K562 (cell line): ENCODE results near the gene TMEM135. TPM values are rescaled to one million over a fixed set of nuclear protein-coding genes. Genes with fewer than 3 reads are reported as not detected.

Experiments
- ATAC-seq: fragments of 200-7000 bp; cut with Tn5 transposase; 3 replicates; pipeline ENCODE4 v1.9.1; 2020; ENCODE audit warnings: moderate library complexity
- BruUV-seq: library from RNA; stranded (reverse); fragments of 400-500 nt; replicated peaks from 2 replicates; lab custom pipeline; 2021; lab: Mats Ljungman, UMichigan
- CTCF ChIA-PET: fragments of 300-600 bp; formaldehyde crosslinking; extraction: SDS; loops from one replicate; lab custom pipeline; 2021; ENCODE audit warnings: low intra/inter-chr PET ratio; lab: Yijun Ruan, JAX
- POLR2A ChIA-PET: fragments of 300-600, 350-650 bp; sonication (Branson Sonifier 250); formaldehyde crosslinking; extraction: SDS; loops from one replicate; lab custom pipeline; 2021; ENCODE audit warnings: antibody characterized with exemption, inconsistent platforms; lab: Yijun Ruan, JAX
- DNase-seq, 4 experiments: peaks; one replicate each; pipeline versions ENCODE4 v3.0.0 to v3.0.0-alpha.2; 2011 to 2018; ENCODE audit warnings: low spot score in 3 of 4, mixed read lengths in 3 of 4; ENCODE audit errors: extremely low read depth in 1 of 4
- FAIRE-seq: peaks from 2 replicates; lab custom pipeline; 2011; peaks lifted over from hg19 to GRCh38; lab: Jason Lieb, UNC
- H2AFZ ChIP-seq: 2 replicates; pipeline ENCODE4 v1.6.0; 2011; ENCODE audit warnings: low read depth, low read length, control low read depth, inconsistent platforms
- H3K27ac ChIP-seq: fragments of 200-600 bp; 3 replicates; pipeline ENCODE4 v1.8.0; 2011; ENCODE audit warnings: low read depth, mild to moderate bottlenecking, control low read depth, inconsistent platforms, low read length, moderate library complexity, mixed read lengths; ENCODE audit errors: extremely low read depth
- H3K27me3 ChIP-seq, 2 experiments: fragments of 300-600 bp in 1 of 2; 2 replicates in 1 of 2; 3 replicates in 1 of 2; pipeline versions ENCODE4 v1.6.0 to v1.8.0; 2011; ENCODE audit warnings: inconsistent platforms in 2 of 2, low read length in 2 of 2, mild to moderate bottlenecking in 1 of 2, mixed read lengths in 1 of 2, moderate library complexity in 1 of 2; ENCODE audit not compliant: control insufficient read depth in 2 of 2, insufficient read depth in 2 of 2
- H3K36me3 ChIP-seq: fragments of 300-600 bp; 3 replicates; pipeline ENCODE4 v1.8.0; 2011; ENCODE audit warnings: mild to moderate bottlenecking, low read length, inconsistent platforms; ENCODE audit not compliant: control insufficient read depth, insufficient read depth
- H3K4me1 ChIP-seq, 2 experiments: fragments of 200-600 bp in 1 of 2; replicated peaks in 1 of 2; 2 replicates in 1 of 2; 3 replicates in 1 of 2; pipeline versions ENCODE4 v1.5.1 to v1.8.0; 2011; ENCODE audit warnings: inconsistent platforms in 2 of 2, low read length in 2 of 2, mild to moderate bottlenecking in 1 of 2, mixed read lengths in 1 of 2, moderate library complexity in 1 of 2; ENCODE audit not compliant: control insufficient read depth in 2 of 2, insufficient read depth in 2 of 2
- H3K4me2 ChIP-seq: 2 replicates; pipeline ENCODE4 v1.6.1; 2011; ENCODE audit warnings: low read length, control low read depth, inconsistent platforms, mixed read lengths; ENCODE audit not compliant: insufficient read depth
- H3K4me3 ChIP-seq: fragments of 200-600 bp; sonication (generic), shearing (Covaris generic); 2 replicates; pipeline ENCODE4 v1.5.1; 2016; ENCODE audit warnings: control low read depth, inconsistent platforms
- H3K79me2 ChIP-seq: fragments of 200-600 bp; 3 replicates; pipeline ENCODE4 v1.8.0; 2011; ENCODE audit warnings: low read length, inconsistent platforms; ENCODE audit not compliant: control insufficient read depth, insufficient read depth
- H3K9ac ChIP-seq, 2 experiments: 2 replicates each; pipeline versions ENCODE4 v1.6.0 to v1.6.1; 2011; ENCODE audit warnings: low read depth in 2 of 2, low read length in 2 of 2, control low read depth in 1 of 2, inconsistent platforms in 1 of 2, mild to moderate bottlenecking in 1 of 2, mixed read lengths in 1 of 2; ENCODE audit not compliant: insufficient read depth in 1 of 2
- H3K9me1 ChIP-seq: one replicate; pipeline ENCODE4 v1.6.0; 2011; ENCODE audit warnings: inconsistent platforms, mild to moderate bottlenecking, low read length, moderate library complexity; ENCODE audit not compliant: control insufficient read depth, insufficient read depth
- H3K9me3 ChIP-seq: replicated peaks from 2 replicates; pipeline ENCODE4 v1.5.1; 2011; ENCODE audit warnings: low read depth, low read length, inconsistent platforms; ENCODE audit not compliant: control insufficient read depth, insufficient read depth
- H4K20me1 ChIP-seq: replicated peaks from 2 replicates; pipeline ENCODE4 v1.6.1; 2011; ENCODE audit warnings: low read length, inconsistent platforms, mixed read lengths; ENCODE audit not compliant: control insufficient read depth, insufficient read depth
- BRD4 ChIP-seq: fragments of 200-600 bp; sonication (generic); IDR thresholded peaks from 2 replicates; pipeline ENCODE4 v1.6.1; 2017; ENCODE audit warnings: inconsistent platforms
- HINFP ChIP-seq: fragments of 450-650 bp; conservative IDR thresholded peaks from 2 replicates; pipeline ENCODE4 v1.6.1; 2016; ENCODE audit warnings: missing genetic modification characterization, low read depth, mild to moderate bottlenecking, control low read depth, missing compliant biosample characterization
- HNRNPL ChIP-seq: fragments of 200-400 bp; formaldehyde crosslinking; IDR thresholded peaks from 2 replicates; pipeline ENCODE4 v1.6.1; 2017; ENCODE audit warnings: low read depth, mild to moderate bottlenecking, low read length
- PYGO2 ChIP-seq: fragments of 450-650 bp; IDR thresholded peaks from 2 replicates; pipeline ENCODE4 v1.6.1; 2016; ENCODE audit warnings: mild to moderate bottlenecking, missing genetic modification characterization, moderate library complexity, missing compliant biosample characterization
- RFX1 ChIP-seq: fragments of 450-650 bp; IDR thresholded peaks from 2 replicates; pipeline ENCODE4 v1.6.1; 2016; ENCODE audit warnings: mild to moderate bottlenecking, moderate library complexity
- ZNF445 ChIP-seq: fragments of 250-450 bp; sonication (Bioruptor Pico); IDR thresholded peaks from 2 replicates; pipeline ENCODE4 v1.4.0; 2020; ENCODE audit warnings: low read depth, mild to moderate bottlenecking, moderate library complexity
- WGBS: fragments of 100-300 bp; shearing (Covaris generic); methylation state at CpG from one replicate; pipeline ENCODE4 v1.1.6; 2016; ENCODE audit warnings: low coverage, mixed read lengths; ENCODE audit not compliant: insufficient coverage; ENCODE audit errors: missing lambda C conversion rate; 5-methylcytosine and 5-hydroxymethylcytosine counted together
- in situ Hi-C: fragments of 300-500 bp; cut with MboI; formaldehyde crosslinking; loops from 4 replicates; pipeline ENCODE4 v1.15.0; 2018; ENCODE audit warnings: inconsistent platforms, mixed read lengths
- intact Hi-C: fragments of 100-400 bp; cut with micrococcal nuclease; formaldehyde crosslinking; loops from 2 replicates; pipeline ENCODE4 v1.14.2; 2022
- polyA plus RNA-seq, 8 experiments: library from polyadenylated mRNA; depleted of rRNA in 4 of 8; stranded (reverse) in 5 of 8; unstranded in 3 of 8; fragments of >200 nt; fragmentation: Nextera tagmentation in 2 of 8; fragmentation: Illumina TruSeq in 1 of 8; extraction: Ambion mirVana in 2 of 8; extraction: Trizol in 1 of 8; gene quantifications; 2 replicates each; pipeline versions ENCODE4 v1.2.1 to v1.2.3, GENCODE V29; 2011 to 2014; ENCODE audit warnings: inconsistent platforms in 1 of 8, missing spikeins in 1 of 8
- total RNA-seq, 7 experiments: library from RNA; depleted of rRNA in 6 of 7; stranded (reverse); fragments of >200 nt in 6 of 7; fragmentation: Illumina TruSeq in 2 of 7; extraction: Trizol in 2 of 7; gene quantifications; 2 replicates each; pipeline versions ENCODE4 v1.2.1 to v1.2.3, GENCODE V29; 2011 to 2021; ENCODE audit warnings: low replicate concordance in 1 of 7
- TF ChIP-seq, protein P1 (sequence below): IDR thresholded peaks from 3 replicates; pipeline ENCODE4 v1.6.1; 2011; ENCODE audit warnings: borderline replicate concordance, mild to moderate bottlenecking, moderate library complexity; ENCODE audit not compliant: insufficient read length; ENCODE audit errors: extremely low read depth

TMEM135 gene
- total and polyA plus RNA-seq, 9 of the 15 experiments (the other 6 are each of a cell fraction or from before 2014, with no cell fraction given), result 17.3 to 53.6 (median 24.9) TPM

DNA sequence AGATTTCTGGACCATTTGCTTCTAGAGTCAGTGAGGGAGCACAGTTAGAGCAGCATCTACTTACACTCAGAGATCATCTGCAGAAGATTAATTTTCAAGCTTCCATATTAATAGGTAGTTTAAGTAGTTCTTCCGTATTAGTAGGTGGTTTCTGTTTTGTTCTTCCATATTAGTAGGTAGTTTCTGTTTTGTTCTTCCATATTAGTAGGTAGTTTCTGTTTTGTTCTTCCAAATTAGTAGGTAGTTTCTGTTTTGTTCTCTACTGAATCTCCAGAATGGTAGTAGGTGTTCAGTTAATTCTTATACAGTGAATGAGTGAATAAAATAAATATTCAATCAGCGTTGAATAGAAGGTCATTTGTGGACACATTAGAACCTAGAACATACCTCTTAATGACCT lies 175.7 kb downstream of the TMEM135 start:
- no peak overlapping the region for H3K9ac ChIP-seq
- no peaks in the 10 kb centered on the region for H3K36me3 ChIP-seq
- H3K27ac ChIP-seq, result no peak overlapping the region
- no peak overlapping the region for H3K4me3 ChIP-seq
- TF ChIP-seq BRD4 (no peak), PYGO2 (tag) (no peak), ZNF445 (no peak), HNRNPL (no peak), HINFP (no peak), RFX1 (no peak)
- TF ChIP-seq, protein P1, sequence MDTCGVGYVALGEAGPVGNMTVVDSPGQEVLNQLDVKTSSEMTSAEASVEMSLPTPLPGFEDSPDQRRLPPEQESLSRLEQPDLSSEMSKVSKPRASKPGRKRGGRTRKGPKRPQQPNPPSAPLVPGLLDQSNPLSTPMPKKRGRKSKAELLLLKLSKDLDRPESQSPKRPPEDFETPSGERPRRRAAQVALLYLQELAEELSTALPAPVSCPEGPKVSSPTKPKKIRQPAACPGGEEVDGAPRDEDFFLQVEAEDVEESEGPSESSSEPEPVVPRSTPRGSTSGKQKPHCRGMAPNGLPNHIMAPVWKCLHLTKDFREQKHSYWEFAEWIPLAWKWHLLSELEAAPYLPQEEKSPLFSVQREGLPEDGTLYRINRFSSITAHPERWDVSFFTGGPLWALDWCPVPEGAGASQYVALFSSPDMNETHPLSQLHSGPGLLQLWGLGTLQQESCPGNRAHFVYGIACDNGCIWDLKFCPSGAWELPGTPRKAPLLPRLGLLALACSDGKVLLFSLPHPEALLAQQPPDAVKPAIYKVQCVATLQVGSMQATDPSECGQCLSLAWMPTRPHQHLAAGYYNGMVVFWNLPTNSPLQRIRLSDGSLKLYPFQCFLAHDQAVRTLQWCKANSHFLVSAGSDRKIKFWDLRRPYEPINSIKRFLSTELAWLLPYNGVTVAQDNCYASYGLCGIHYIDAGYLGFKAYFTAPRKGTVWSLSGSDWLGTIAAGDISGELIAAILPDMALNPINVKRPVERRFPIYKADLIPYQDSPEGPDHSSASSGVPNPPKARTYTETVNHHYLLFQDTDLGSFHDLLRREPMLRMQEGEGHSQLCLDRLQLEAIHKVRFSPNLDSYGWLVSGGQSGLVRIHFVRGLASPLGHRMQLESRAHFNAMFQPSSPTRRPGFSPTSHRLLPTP, result no peak
- no TSS peak for BruUV-seq
- ChIA-PET CTCF (no interaction called here), POLR2A (interaction anchor here (1.0 to 1.2 kb wide), 2 partner anchors 14 to 99 kb away, joined by 3 read pairs; no protein-coding TSS in a partner anchor)
- peaks cover 0 to 3% of the 10 kb centered on the region in 2 experiments; a peak in 2 of 5 replicates for H3K4me1 ChIP-seq
- in situ Hi-C loops (no loop called here), intact Hi-C loops (no loop called here)
- H3K9me1 ChIP-seq, result no peaks in the 10 kb centered on the region
- no peak for ATAC-seq
- no peak overlapping the region for H2AFZ ChIP-seq
- no peak overlapping the region for H3K4me2 ChIP-seq
- H3K9me3 ChIP-seq, result no peaks in the 10 kb centered on the region
- no peaks in the 10 kb centered on the region for H3K27me3 ChIP-seq
- 46% methylated on average over 2 of the region's 2 CpGs for WGBS
- no peak for FAIRE-seq
- no peaks in the 10 kb centered on the region for H3K79me2 ChIP-seq
- H4K20me1 ChIP-seq, result no peaks in the 10 kb centered on the region
- no peak for DNase-seq
